HG03565 (cell line): ENCODE results near the gene H2AZ2.
A peak's percentile ranks its signal among the peaks of the same experiment; 100 is the strongest.
"Not testable (repeated sequence)": the region's sequence is repeated elsewhere in the genome, so short reads cannot be mapped to it uniquely, and the experiment has no call there.

Experiments used
- ATAC-seq: cut with Tn5 transposase; IDR thresholded peaks from one replicate; pipeline ENCODE4 v1.9.1; 2021; ENCODE audit warnings: mild to moderate bottlenecking, moderate library complexity; ENCODE audit not compliant: unreplicated experiment

H2AZ2 gene

DNA sequence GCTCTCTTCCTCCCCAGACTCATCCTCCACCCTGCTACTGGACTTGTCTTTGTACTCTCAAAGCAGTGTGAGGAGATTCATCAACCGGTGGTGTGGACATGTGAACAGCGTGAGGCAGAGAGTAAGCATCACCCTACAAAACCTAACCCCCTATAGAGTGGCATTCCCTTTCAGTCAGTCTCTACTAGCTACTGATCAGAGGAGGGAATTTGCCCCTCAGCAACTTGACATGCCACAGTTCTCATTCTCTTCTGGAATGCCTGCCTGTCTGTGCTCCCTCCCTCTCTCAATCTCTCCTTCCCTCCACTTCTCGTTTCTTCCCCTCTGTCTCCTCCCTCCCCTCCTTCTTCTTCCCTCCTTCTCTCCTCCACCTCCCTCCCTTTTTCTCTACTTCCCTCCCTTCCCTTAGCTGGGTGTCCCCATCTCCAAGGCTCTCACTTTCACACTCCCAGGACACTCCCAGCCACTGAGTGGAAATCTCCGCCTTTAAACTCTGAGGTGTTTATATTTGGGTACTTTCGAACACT lies 24.6 kb downstream of the H2AZ2 start:
- no peak for ATAC-seq

DNA sequence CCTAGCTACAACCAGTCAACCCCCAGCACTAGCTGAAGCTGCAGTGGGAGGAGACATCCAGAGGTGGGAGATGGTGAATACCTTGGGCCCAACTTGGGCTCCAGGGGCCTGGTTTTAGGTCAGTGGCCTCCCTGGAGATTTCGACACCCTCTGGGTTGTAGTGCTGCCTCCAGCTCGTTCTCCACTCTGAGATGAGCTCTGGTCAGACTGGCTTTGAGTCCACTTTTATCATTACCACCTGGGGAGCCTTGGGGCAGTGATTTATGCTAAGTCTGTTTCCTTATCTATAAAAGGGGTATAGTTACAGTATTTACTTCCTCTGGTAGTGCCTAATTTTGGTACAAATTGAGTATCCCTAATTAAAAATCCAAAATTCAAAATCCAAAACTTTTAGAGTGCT lies 28.6 kb downstream of the H2AZ2 start:
- no peak for ATAC-seq

DNA sequence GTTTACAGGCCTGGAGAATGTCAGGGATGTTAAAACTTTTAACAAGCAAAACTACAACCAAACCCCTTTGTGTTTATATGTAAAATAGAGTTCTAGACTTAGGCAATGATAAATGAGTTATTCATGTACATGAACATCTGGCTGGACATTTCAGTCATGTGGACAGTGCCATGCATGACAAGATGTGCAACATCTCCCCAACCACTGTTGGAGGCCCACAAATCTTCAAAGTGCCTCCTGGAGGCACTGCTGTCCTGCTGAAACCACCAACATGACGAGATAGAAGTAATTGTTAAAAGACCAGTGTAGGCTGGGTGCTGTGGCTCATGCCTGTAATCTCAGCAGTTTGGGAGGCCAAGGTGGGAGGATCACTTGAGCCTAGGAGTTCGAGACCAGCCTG lies 33.0 kb downstream of the H2AZ2 start:
- ATAC-seq, result no peak

DNA sequence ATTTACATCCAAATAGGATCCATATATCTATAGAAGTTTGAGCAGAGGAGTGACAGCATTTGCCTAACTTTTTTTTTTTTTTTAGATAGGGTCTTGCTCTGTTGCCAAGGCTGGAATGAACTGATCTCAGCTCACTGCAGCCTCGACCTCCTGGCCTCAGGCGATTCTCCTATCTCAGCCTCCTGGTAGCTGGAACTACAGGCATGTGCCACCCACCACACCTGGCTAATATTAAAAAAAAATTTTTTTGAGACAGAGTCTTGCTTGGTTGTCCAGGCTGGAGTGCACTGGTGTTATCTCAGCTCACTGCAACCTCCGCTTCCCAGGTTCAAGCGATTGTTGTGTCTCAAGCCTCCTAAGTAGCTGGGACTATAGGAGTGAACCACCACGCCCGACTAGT lies 36.3 kb downstream of the H2AZ2 start:
- no peak for ATAC-seq

DNA sequence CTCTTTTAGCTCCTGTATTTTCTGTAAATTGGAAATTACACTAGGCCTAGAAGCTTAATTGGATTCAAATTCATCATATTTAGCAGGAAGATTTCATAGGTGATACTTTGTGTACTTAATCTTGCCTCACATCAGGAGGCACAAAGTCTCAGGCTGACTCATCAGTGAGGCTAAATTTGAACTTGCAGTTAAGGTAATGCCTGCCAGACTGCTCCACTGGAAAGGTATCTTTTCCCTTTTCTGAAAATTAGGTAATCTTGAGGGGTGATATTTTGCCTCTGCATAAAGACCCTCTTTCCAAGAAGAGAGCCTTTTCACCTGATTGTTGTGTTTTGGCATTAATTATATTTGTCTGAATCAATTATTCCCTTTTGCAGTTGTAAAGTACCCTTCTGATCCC lies 36.8 kb downstream of the H2AZ2 start:
- no peak for ATAC-seq

DNA sequence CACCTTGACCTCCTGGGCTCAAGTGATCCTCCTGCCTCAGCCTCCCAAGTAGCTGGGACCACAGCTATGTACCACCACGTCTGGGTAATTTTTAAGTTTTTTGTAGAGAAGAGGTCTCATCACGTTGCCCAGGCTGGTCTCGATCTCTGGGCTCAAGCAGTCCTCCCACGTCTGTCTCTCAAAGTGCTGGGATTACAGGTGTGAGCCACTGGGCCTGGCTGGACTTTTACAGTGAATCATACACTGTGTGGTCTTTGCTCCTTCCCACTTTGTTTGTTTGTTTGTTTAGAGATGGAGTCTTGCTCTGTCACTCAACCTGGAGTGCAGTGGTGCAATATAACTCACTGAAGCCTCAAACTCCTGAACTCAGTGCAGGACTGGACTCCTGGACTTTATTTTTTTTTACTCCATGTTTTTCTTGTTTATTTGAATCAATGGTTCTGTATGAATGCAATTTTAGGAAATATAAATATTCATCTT lies 38.9 kb downstream of the H2AZ2 start:
- no peak for ATAC-seq

DNA sequence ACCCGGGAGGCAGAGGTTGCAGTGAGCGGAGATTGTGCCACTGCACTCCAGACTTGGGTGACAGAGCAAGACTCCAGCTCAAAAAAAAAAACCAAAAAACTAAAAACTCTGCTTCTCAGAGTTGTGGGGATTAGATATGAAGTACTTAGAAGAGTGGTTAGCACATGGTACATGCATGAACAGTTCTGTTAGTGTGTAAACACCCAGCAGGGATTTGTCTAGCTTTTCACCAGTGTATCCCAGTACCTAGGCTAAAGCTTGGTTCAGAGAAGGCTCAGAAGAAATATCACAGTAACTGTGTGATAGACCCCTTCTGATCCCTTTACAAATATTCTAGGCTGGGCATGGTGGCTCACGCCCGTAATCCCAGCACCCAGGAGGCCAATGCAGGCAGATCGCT lies 41.9 kb downstream of the H2AZ2 start:
- ATAC-seq, result no peak

DNA sequence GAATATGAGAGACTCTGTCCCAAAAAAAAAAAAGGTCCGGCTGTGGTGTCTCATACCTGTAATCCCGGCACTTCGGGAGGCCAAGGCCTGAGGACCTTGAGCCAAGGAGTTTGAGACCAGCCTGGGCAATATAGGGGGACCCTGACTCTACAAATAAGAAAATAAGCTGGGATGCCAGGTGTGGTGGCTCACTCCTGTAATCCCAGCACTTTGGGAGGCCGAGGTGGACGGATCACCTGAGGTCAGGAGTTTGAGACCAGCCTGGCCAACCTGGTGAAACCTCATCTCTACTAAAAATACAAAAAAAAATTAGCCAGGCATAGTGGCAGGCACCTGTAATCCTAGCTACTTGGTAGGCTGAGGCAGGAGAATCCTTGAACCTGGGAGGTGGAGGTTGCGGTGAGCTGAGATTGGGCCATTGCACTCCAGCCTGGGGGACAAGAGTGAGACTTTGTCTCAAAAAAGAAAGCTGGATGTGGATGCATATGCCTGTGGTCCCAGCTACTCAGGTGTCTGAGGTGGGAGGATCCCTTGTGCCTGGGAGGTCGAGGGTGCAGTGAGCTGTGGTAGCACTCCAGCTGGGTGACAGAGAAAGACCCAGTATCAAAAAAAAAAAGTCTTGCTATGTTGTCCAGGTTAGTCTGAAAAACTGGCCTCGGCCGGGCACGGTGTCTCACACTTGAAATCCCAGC lies 43.9 kb downstream of the H2AZ2 start:
- ATAC-seq, result not testable (repeated sequence)

DNA sequence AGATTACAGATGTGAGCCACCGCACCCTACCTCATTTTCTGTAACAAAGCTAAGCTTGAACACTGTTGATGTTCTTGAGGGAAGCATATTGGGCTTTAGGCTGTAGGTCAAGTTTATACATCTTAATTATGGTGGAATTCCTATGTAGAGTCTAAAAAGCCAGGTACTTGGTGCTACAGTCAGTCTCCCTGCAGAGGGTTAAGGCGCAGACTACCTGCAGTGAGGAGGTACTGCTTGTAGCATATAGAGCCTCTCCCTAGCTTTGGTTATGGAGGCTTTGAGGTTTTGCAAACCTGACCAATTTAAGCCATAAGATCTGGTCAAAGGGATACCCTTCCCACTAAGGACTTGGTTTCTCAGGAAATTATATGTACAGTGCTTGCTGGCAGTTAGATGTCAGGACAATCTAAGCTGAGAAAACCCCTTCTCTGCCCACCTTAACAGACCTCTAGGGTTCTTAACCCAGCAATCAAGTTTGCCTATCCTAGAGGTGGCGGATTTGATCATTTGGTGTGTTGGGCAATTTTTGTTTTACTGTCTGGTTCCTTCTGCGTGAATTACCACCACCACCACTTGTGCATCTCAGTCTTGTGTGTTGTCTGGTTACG lies 45.4 kb downstream of the H2AZ2 start:
- ATAC-seq, result no peak

DNA sequence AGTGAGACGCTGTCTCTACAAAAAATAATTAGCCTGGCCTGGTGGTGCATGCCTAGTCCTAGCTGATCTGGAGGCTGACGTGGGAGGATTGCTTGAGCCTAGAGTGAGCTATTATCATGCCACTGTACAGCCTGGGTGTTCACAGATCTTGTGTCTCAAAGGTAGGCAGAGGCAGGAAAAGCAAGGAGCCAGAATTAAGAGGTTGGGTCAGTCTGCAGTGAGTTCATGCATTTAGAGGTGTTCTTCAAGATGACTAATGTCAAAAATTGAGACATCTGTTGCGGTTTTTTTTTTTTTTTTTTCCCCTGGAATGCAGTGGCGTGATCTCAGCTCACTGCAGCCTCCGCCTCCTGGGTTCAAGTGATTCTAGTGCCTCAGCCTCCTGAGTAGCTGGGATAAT lies 46.0 kb downstream of the H2AZ2 start:
- ATAC-seq, result no peak

DNA sequence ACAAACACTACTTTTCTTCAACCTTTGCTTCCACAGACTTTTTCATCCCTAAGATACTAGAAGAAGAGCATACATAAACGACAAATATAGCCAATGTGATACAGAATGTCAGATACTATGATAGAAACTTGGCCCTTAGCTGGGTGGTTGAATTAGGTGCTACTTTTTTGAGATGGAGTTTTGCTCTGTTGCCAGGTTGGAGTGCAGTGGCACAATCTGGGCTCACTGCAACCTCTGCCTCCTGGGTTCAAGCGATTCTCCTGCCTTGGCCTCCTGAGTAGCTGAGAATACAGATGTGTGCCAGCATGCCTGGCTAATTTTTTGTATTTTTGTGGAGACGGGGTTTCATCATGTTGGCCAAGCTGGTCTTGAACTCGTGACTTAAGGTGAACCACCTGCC lies 47.9 kb downstream of the H2AZ2 start:
- no peak for ATAC-seq

DNA sequence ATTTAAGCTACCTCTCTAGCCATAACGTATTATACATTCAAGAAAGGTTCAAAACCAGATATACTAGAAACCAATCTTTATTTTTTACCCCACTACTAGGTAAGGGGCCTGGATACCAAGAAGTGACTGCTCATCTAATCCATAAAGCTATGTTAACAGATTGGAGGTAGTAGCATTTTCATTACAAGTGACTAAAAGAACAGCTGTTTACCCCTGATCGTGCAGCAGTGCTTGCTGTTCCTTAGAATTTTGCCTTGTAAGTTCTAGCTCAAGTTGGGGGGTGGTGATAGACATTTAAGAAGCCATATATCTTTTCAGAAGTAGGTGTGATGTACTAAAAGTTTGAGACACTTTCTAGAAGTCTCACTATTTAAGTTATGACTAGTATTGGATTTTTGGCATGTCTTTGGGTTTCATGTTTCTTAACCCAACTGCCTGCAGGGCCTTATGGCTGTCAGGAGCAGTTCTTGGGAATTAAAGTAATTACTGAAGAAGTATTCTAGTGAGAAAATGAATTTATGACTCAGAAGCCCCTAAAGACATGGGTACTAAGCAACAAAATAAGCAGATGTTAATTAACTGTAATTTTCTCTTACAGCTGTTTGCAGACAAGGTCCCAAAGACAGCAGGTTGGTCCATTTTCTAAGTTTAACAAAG lies 49.1 kb downstream of the H2AZ2 start:
- no peak for ATAC-seq

DNA sequence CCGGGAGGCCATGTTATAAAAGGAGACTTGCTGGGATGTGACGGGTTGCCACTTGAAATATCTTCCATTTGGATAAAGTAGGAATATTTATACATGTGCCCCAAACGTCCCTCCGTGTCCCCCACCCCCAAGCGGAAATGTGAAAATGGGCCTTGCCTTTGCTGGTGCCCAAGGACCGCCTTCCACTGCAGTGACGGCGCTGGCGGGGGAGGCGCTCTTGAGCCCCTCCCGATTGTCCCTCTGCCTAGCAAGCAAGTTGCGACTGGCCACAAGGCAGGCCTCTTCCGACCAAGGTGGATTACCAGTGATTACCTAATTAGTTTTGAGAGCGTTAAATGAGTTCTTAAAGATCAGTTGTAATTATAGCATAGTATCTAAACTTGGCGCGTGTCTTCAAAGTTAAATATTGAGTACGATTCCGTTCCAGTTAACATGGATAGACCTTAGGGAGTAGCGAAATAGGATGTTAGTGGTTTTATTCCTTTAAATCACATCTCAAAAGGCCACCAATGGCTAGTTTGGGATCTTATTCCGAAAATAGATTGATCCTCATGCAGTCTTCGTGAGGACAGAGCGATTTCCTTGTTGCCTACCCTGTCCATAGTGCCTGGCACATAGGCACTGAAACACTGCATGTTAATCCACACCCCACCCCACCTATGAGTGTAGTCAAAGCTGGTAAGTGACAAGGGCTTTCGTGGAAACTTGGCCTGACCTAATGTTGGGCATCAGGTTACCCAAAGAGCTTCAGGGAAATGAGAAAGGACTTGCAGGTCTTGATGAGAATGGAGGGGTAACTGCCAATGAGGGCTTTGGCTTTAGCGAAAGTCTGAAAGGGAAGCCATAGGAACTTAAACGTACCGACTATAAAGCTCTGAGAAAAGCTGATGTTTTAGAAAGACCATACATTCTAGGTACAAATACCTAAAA lies 50.3 kb downstream of the H2AZ2 start:
- ATAC-seq, result peak; percentile 36

DNA sequence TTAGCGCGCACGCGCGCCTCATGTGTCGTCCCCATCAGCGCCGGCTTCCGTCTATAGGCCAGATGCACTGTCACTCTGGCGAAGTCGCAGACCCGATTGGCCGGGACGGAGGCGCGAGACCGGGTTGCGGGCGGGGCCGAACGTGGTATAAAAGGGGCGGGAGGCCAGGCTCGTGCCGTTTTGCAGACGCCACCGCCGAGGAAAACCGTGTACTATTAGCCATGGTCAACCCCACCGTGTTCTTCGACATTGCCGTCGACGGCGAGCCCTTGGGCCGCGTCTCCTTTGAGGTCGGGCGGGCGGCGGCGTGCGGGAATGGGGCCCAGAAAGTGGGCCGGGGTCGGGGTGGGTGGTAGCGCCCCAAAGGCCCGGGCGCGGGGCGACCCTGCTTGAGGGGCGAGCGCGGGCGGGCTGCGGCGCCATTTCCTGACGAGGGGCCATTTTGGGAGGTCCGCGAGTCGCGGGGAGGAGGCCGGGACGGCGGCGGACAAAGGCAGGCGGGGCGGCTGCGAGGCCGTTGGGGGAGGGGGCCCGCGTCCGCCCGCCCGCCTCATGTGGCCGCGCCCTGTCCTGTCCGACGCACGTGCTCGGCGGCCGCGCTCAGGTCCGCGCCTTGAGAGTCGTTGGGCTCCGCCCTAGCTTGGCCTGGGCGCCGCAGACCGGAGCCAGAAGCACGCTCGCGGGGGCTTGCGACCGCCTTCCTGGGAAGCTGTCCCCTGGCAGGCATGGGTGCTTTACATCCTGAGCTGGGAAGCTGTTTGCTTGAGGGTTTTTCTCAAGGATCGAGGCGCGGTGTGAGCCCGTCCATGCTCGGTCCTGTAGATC lies 51.2 kb downstream of the H2AZ2 start, which contains the start of gene PPIA:
PPIA (plus strand) TSS at position 178 of the 825 bp plus-strand sequence; CDS start at position 222, 44 bp downstream.
- ATAC-seq, result peak; percentile 82

DNA sequence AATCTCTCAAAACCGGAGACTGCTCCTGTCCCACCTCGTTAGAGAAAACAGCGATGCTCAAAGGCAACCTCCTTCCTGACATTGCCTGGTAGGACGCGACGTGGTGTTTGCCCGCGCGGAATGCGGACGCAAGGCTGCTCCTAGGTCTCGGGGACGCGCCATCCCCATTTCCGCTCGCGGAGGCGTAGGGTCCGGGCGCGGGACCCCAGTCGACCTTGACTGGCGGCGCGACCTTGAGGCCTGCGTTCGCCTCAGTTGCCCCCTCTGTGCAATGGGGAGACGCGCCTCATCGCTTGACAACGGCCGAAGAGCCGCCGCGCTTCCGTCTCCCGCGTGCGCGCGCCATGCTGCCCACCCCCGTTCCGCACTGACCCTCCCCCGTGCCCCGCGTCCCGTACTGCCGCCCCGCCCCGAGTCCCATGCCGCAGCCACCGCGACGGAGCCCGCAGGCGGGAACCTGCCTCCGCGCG lies 51.8 kb downstream of the H2AZ2 start:
- ATAC-seq, result peak; percentile 18

DNA sequence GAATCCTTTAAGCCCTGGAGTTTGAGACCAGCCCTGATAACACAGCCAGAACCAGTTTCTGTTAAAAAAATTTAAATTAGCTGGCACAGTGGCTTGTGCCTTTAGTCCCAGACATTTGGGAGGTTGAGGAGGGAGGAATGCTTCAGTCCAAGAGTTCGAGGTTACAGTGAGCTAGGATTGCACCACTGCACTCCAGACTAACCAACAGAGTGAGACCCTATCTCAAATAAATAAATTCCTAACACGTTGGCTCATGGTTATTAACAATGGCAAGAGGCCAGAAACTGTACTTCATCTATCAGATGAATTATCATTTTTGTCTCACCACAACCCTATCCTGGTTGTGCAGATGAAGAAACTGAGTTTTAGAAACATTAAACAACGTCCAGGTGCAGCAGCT lies 53.6 kb downstream of the H2AZ2 start:
- ATAC-seq, result no peak

DNA sequence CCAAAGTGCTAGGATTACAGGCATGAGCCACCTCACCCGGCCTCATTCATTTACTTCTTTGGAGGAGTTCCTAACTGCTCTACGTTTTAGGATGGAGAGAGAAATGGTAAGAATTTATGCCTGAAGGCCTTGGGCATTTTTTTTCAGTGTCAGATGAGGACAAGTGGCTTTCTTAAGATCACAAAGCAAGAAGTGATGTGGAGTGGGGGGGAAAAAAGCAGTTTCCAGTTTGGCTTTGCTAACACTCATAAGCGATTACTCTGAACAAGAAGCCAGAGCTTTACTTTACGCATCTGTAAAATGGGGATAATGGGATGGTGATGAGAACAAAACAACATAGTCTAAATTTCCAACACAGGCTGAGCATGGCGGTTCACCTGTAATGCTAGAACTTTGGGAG lies 54.0 kb downstream of the H2AZ2 start:
- no peak for ATAC-seq

DNA sequence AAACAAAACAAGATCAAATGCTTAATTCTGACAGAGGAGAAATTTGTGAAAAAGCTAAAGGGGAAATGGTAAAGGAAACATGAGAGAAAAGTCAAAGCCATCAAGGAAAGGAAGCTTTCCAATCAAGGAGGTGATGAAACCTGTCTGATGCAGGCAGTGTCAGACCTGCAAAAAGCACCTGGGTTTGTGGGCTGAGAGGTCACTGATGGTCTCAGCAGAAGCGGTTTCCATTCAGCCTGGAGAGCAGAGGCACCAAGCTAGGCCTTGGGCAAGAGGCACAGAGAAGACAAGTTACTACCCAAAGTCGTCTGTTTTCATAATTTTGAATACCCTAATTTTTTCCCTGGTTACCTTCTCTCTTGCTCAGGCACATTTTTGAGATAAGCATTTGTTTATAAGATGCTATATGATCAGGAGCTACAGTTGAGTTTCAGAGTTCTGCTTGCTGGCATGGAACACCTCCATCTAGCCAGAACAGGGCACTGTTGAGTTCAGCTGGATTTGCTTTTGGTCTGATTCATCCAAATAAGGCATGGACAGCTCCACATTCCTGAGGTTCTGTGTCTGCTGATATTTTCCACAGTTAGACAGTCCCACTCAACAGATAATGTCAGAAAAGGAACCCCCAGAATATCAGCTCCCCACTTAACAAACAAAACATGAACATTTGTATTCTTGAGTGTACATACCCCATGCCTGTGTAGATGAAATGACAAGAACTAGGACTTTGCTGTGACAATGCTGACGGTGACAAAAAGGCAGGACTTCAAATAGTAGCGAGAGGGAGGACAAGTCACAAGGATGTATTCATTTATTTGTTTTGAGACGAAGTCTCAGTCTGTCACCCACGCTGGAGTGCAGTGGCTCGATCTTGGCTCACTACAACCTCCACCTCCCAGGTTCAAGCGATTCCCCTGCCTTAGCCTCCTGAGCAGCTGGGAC lies 56.3 kb downstream of the H2AZ2 start:
- ATAC-seq, result no peak

DNA sequence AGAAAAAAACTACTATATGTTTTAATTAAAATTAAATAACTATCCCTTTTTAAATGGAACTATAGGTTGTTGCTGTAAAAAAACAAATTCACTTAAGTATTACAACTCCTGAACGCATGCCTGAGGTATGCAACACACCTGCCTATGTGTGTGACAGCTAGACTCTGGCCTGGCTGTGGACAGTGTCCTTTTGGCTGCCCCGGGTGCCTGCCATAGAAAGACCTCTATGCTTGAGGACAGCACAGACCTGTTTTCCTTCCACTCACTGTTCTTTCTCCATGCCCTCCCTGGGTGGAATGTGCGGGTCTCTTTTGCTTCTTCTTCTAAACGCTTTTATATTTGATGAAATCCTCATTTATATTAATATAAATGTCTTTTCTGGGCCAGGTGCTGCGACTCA lies 57.9 kb downstream of the H2AZ2 start:
- no peak for ATAC-seq
